CD8-positive, alpha-beta memory T cell (primary cell): ENCODE results near the gene PRDM16. TPM values are rescaled to one million over a fixed set of nuclear protein-coding genes. Genes with fewer than 3 reads are reported as not detected.

ENCODE experiments used
- CTCF ChIA-PET: fragments of 350-600 bp; sonication (Branson Sonifier 250); formaldehyde crosslinking; loops from one replicate; lab custom pipeline; 2021; ENCODE audit warnings: antibody characterized with exemption; lab: Charles Lee
- POLR2A ChIA-PET: fragments of 350-600 bp; sonication (Branson Sonifier 250); formaldehyde crosslinking; loops from one replicate; lab custom pipeline; 2021; ENCODE audit warnings: antibody characterized with exemption; lab: Charles Lee
- DNase-seq, 5 donors: peaks; one replicate each; pipeline versions ENCODE4 v3.0.0 to v3.0.0-alpha.2; 2020 to 2022; ENCODE audit warnings: mixed read lengths in 1 of 5
- H3K27ac ChIP-seq: one replicate; pipeline ENCODE4 v1.7.0; 2013; ENCODE audit warnings: low read depth, mild to moderate bottlenecking, low read length, moderate library complexity
- H3K27me3 ChIP-seq: 2 replicates; pipeline ENCODE4 v1.7.0; 2013; ENCODE audit warnings: low read length, mild to moderate bottlenecking; ENCODE audit not compliant: insufficient read depth, poor library complexity, severe bottlenecking
- H3K36me3 ChIP-seq: 2 replicates; pipeline ENCODE4 v1.7.0; 2013; ENCODE audit warnings: mild to moderate bottlenecking, low read length, moderate library complexity; ENCODE audit not compliant: insufficient read depth
- H3K4me1 ChIP-seq: 2 replicates; pipeline ENCODE4 v1.7.0; 2013; ENCODE audit warnings: mild to moderate bottlenecking, low read length, moderate library complexity; ENCODE audit not compliant: insufficient read depth
- H3K4me3 ChIP-seq: 2 replicates; pipeline ENCODE4 v1.7.0; 2013; ENCODE audit warnings: mild to moderate bottlenecking, low read length
- H3K9me3 ChIP-seq: 2 replicates; pipeline ENCODE4 v1.7.0; 2013; ENCODE audit warnings: mild to moderate bottlenecking, low read length
- H3K27ac Mint-ChIP-seq, 8 donors: one replicate each; pipeline ENCODE4 v1.8.0; 2020 to 2021; ENCODE audit warnings: mixed read lengths in 8 of 8, mild to moderate bottlenecking in 6 of 8, inconsistent platforms in 3 of 8, moderate library complexity in 3 of 8
- H3K27me3 Mint-ChIP-seq, 2 donors: one replicate each; pipeline ENCODE4 v1.8.0; 2020 to 2021; ENCODE audit warnings: mixed read lengths in 2 of 2, mild to moderate bottlenecking in 1 of 2, moderate library complexity in 1 of 2
- H3K36me3 Mint-ChIP-seq, 3 donors: one replicate each; pipeline ENCODE4 v1.8.0; 2020 to 2021; ENCODE audit warnings: mixed read lengths in 3 of 3, inconsistent platforms in 1 of 3, mild to moderate bottlenecking in 1 of 3
- H3K4me1 Mint-ChIP-seq, 3 donors: one replicate each; pipeline ENCODE4 v1.8.0; 2020 to 2021; ENCODE audit warnings: mixed read lengths in 3 of 3, inconsistent platforms in 1 of 3, mild to moderate bottlenecking in 1 of 3
- H3K4me3 Mint-ChIP-seq, 7 donors: one replicate each; pipeline ENCODE4 v1.8.0; 2020 to 2021; ENCODE audit warnings: mixed read lengths in 7 of 7, mild to moderate bottlenecking in 6 of 7, moderate library complexity in 4 of 7, inconsistent platforms in 2 of 7
- H3K9me3 Mint-ChIP-seq, 5 donors: one replicate each; pipeline ENCODE4 v1.8.0; 2020 to 2022; ENCODE audit warnings: mixed read lengths in 5 of 5, mild to moderate bottlenecking in 3 of 5, moderate library complexity in 2 of 5, inconsistent platforms in 1 of 5
- polyA plus RNA-seq: library from polyadenylated mRNA; unstranded; fragments of 300-500 nt; fragmentation: Illumina TruSeq; gene quantifications from one replicate; pipeline ENCODE4 v1.2.3, GENCODE V29; 2021
- total RNA-seq, 2 experiments: library from RNA; stranded (reverse); gene quantifications; one replicate each; pipeline ENCODE4 v1.2.3, GENCODE V29; 2021

The PRDM16 gene
- total and polyA plus RNA-seq, 3 experiments from 2014 or later: not detected

- peaks cover 8% of the 10 kb centered on the region for H3K27me3 ChIP-seq
- Mint-ChIP-seq H3K36me3 (no peaks in the 10 kb centered on the region), H3K4me3 (no peak overlapping the region), H3K4me1 (no peaks in the 10 kb centered on the region), H3K9me3 (no peaks in the 10 kb centered on the region), H3K27ac (no peak overlapping the region), H3K27me3 (peaks cover 14 to 26% of the 10 kb centered on the region in 2 donors)
- ChIA-PET CTCF (no interaction called here), POLR2A (no interaction called here)
- no peaks in the 10 kb centered on the region for H3K4me1 ChIP-seq
- DNase-seq: no peak
- no peaks in the 10 kb centered on the region for H3K9me3 ChIP-seq
- no peak overlapping the region for H3K27ac ChIP-seq
- H3K4me3 ChIP-seq: no peak overlapping the region
- no peaks in the 10 kb centered on the region for H3K36me3 ChIP-seq
Observed at GRCh38 chr1:3076363-3076740, 7.3 kb downstream of the PRDM16 start.

GRCh38 chr1:3077081-3077480 lies 8.1 kb downstream of the PRDM16 start:
- H3K27me3 Mint-ChIP-seq: peaks cover 11 to 23% of the 10 kb centered on the region in 2 donors
- DNase-seq: no peak
- ChIA-PET POLR2A (no interaction called here), CTCF (no interaction called here)
- H3K4me3 Mint-ChIP-seq: no peak overlapping the region
- no peaks in the 10 kb centered on the region for H3K4me1 Mint-ChIP-seq
- no peak overlapping the region for H3K4me3 ChIP-seq
- H3K9me3 Mint-ChIP-seq: no peaks in the 10 kb centered on the region
- H3K4me1 ChIP-seq: no peaks in the 10 kb centered on the region
- peaks cover 3% of the 10 kb centered on the region for H3K27me3 ChIP-seq
- no peaks in the 10 kb centered on the region for H3K36me3 Mint-ChIP-seq
- H3K9me3 ChIP-seq: no peaks in the 10 kb centered on the region
- H3K27ac Mint-ChIP-seq: no peak overlapping the region
- H3K27ac ChIP-seq: no peak overlapping the region
- no peaks in the 10 kb centered on the region for H3K36me3 ChIP-seq

DNA sequence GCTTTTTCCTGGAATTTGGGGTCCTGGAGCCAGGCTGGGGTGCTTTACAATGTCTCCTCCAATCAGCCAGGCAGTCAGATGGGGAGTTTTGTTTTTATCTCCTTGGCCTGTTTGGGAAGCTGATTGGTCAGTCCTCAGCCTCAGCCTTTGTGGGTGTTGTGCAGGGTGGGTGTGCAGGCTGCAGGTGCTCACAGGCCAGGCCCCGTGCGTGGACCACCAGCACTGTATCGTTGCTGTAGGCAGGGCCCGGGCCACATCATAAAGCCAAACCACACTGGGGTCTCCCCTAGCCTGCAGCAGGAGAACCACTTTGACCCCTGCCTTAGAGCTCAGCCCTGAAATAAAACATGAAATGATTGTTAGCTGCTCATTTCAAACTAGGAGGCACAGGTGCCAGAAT lies 8.6 kb downstream of the PRDM16 start:
- ChIA-PET POLR2A (no interaction called here), CTCF (no interaction called here)
- H3K4me3 Mint-ChIP-seq: no peak overlapping the region
- Histone ChIP-seq H3K27ac (no peak overlapping the region), H3K36me3 (no peaks in the 10 kb centered on the region), H3K27me3 (no peaks in the 10 kb centered on the region), H3K4me3 (no peak overlapping the region), H3K9me3 (no peaks in the 10 kb centered on the region), H3K4me1 (no peaks in the 10 kb centered on the region)
- H3K9me3 Mint-ChIP-seq: no peaks in the 10 kb centered on the region
- DNase-seq: no peak
- no peaks in the 10 kb centered on the region for H3K4me1 Mint-ChIP-seq
- peaks cover 8 to 19% of the 10 kb centered on the region in 2 donors for H3K27me3 Mint-ChIP-seq
- no peaks in the 10 kb centered on the region for H3K36me3 Mint-ChIP-seq
- no peak overlapping the region for H3K27ac Mint-ChIP-seq

DNA sequence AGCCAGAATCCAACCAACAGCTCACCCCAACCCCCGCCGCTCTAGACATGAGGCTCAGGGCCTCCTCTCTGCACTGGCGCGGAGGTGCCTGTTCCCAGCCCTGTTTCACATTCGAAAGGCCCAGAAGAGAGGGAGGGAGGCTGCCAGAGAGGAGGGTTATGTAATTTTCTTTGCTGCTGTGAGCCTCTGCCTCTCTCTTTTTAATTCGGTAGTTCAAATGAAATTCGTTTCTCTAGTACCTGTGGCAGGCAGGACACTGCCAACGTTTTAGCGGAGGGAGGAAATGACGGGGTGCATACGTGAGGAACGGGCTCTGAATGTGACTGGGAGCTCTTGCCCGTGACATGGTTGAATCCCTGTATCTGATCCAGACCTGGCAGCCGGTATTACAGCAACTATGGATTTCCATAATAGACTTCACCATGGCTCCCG lies 9.4 kb downstream of the PRDM16 start:
- no peaks in the 10 kb centered on the region for H3K9me3 ChIP-seq
- no peaks in the 10 kb centered on the region for H3K9me3 Mint-ChIP-seq
- no peak overlapping the region for H3K27ac ChIP-seq
- POLR2A ChIA-PET: no interaction called here
- H3K4me1 Mint-ChIP-seq: no peaks in the 10 kb centered on the region
- H3K27ac Mint-ChIP-seq: no peak overlapping the region
- no peak overlapping the region for H3K4me3 Mint-ChIP-seq
- no peaks in the 10 kb centered on the region for H3K4me1 ChIP-seq
- H3K4me3 ChIP-seq: no peak overlapping the region
- CTCF ChIA-PET: no interaction called here
- H3K27me3 ChIP-seq: no peaks in the 10 kb centered on the region
- H3K27me3 Mint-ChIP-seq: peaks cover 8 to 19% of the 10 kb centered on the region in 2 donors
- no peaks in the 10 kb centered on the region for H3K36me3 Mint-ChIP-seq
- H3K36me3 ChIP-seq: no peaks in the 10 kb centered on the region
- no peak for DNase-seq

DNA sequence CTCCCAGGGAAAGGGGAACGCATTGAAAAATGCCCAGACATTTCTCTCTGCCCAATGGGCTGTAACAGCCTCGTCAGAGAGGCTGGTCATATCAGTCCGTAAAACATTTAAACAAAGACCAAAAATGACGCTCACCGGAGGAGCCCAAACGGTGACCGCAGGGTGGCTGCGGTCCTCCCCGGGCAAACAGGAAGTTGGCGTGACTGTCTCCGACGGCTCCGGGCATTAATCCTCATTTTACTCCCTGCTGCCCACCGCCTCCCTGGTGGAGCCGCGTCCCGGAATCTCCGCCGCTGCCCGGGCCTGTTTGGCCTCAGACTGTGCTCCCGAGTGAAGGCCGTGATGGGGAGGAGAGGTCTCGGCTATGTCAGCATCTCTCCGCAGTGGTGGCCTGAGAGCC lies 9.9 kb downstream of the PRDM16 start:
- ChIA-PET POLR2A (no interaction called here), CTCF (no interaction called here)
- Histone ChIP-seq H3K4me3 (no peak overlapping the region), H3K27me3 (no peaks in the 10 kb centered on the region), H3K4me1 (no peaks in the 10 kb centered on the region), H3K27ac (no peak overlapping the region), H3K9me3 (no peaks in the 10 kb centered on the region), H3K36me3 (no peaks in the 10 kb centered on the region)
- Mint-ChIP-seq H3K9me3 (no peaks in the 10 kb centered on the region), H3K36me3 (no peaks in the 10 kb centered on the region), H3K4me3 (no peak overlapping the region), H3K27me3 (peaks cover 8 to 19% of the 10 kb centered on the region in 2 donors), H3K4me1 (no peaks in the 10 kb centered on the region), H3K27ac (no peak overlapping the region)
- DNase-seq: no peak

DNA sequence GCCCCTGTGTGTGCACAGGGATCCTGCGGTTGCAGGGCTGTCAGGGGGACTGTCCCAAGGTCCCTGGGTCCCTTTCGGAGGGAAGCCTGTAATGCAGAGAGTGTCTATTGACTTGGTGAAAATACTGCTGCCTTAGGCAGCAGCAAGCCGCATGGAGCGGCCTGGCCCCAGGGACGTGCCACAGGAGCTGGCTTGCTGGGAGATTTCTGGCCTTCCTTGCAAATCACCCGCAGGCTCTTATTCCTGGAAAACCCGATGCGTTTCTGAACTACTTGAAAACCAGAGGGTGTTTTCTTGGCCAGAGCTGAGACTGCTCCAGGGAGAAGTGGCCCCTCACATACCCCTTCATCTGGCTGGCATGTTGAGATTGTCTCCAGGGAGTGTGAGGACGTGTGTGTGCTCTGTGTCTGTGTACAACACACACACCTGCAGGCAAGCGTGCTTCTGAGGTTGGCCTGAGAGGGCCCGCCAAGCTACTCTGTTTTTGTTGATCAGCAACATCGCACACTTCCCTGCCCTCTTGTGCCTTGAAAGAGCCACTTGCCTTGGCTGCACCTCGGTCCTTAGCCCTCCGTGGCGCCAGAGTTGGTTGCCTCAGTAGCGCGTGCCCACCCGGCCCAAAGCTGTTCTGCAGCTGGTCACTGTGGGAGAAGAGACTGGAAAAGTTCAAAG lies 10.5 kb downstream of the PRDM16 start:
- Histone ChIP-seq H3K36me3 (no peaks in the 10 kb centered on the region), H3K4me3 (no peak overlapping the region), H3K27ac (no peak overlapping the region), H3K27me3 (no peaks in the 10 kb centered on the region), H3K9me3 (no peaks in the 10 kb centered on the region), H3K4me1 (no peaks in the 10 kb centered on the region)
- H3K36me3 Mint-ChIP-seq: no peaks in the 10 kb centered on the region
- H3K27ac Mint-ChIP-seq: no peak overlapping the region
- H3K4me3 Mint-ChIP-seq: no peak overlapping the region
- ChIA-PET POLR2A (no interaction called here), CTCF (no interaction called here)
- DNase-seq: no peak
- H3K27me3 Mint-ChIP-seq: peaks cover 8 to 13% of the 10 kb centered on the region in 2 donors
- H3K9me3 Mint-ChIP-seq: no peaks in the 10 kb centered on the region
- H3K4me1 Mint-ChIP-seq: no peaks in the 10 kb centered on the region

- H3K36me3 ChIP-seq: no peaks in the 10 kb centered on the region
- no peak overlapping the region for H3K4me3 ChIP-seq
- H3K27me3 ChIP-seq: no peaks in the 10 kb centered on the region
- ChIA-PET POLR2A (interaction anchor here (0.6 kb wide), 1 partner anchor 34 kb away, joined by 3 read pairs; no protein-coding TSS in a partner anchor), CTCF (no interaction called here)
- Mint-ChIP-seq H3K4me3 (no peak overlapping the region), H3K27me3 (peaks cover 5 to 9% of the 10 kb centered on the region in 2 donors), H3K9me3 (no peaks in the 10 kb centered on the region), H3K36me3 (no peaks in the 10 kb centered on the region), H3K4me1 (no peaks in the 10 kb centered on the region), H3K27ac (no peak overlapping the region)
- no peaks in the 10 kb centered on the region for H3K4me1 ChIP-seq
- H3K9me3 ChIP-seq: no peaks in the 10 kb centered on the region
- no peak overlapping the region for H3K27ac ChIP-seq
- DNase-seq: no peak
Observed at GRCh38 chr1:3080053-3080955, 11.3 kb downstream of the PRDM16 start.

GRCh38 chr1:3081171-3081683 lies 12.2 kb downstream of the PRDM16 start:
- Mint-ChIP-seq H3K36me3 (no peaks in the 10 kb centered on the region), H3K4me3 (no peak overlapping the region), H3K27ac (no peak overlapping the region), H3K27me3 (peaks cover 5 to 6% of the 10 kb centered on the region in 2 donors), H3K4me1 (no peaks in the 10 kb centered on the region), H3K9me3 (no peaks in the 10 kb centered on the region)
- Histone ChIP-seq H3K36me3 (no peaks in the 10 kb centered on the region), H3K27ac (no peak overlapping the region), H3K9me3 (no peaks in the 10 kb centered on the region), H3K4me1 (no peaks in the 10 kb centered on the region), H3K27me3 (no peaks in the 10 kb centered on the region), H3K4me3 (no peak overlapping the region)
- ChIA-PET POLR2A (interaction anchor here (0.6 kb wide), 1 partner anchor 35 kb away, joined by 3 read pairs; no protein-coding TSS in a partner anchor), CTCF (no interaction called here)
- DNase-seq: no peak
